NCI-H2171 treated with DMSO at 0.1 percent for 48 hours (cell line): Measurements from ENCODE around the gene TEKTIP1.
"Not testable (repeated sequence)": the region's sequence is repeated elsewhere in the genome, so short reads cannot be mapped to it uniquely, and the experiment has no call there.

Experiments used
- DNase-seq: peaks from one replicate; lab custom pipeline; 2025; lab: John Stamatoyannopoulos, UW

Gene TEKTIP1

DNA sequence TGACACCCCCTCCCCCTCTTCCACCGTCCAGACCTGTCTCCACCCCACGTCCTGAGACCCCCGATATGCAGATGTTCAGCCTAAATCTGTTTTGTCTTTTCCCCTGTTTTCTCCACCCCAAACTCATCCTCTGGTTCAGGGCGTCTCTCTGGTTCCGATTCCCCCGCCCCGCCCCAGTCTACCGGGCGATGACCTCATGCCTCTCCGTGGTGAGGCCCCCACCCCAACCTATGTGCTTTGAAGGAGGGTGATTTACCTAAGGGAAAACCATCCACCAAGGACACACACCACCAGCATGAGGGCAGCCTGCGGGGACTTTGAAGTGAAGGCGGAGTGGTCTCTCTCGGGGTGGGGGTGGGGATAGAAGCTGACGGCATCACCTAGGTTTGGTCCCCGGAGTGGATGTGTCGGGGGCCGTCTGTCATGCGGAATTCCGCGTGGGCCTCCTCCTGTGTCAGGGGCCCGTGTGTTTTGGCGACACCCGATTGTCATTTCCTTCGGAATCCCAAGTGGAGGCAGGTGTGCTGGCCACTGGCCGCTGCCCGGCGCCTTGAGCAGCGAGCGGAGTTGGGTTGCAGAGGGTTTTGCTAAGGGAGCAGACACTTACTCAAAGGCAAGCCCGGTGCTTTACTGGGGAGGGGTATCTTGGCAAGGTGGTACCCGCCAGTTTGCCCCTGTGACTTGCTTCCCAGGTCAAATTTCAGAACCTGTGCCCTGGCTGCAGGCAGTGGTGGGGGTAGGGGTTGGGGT, 31.4 kb upstream of the TEKTIP1 start:
- DNase-seq = no peak

GRCh38 chr19:3508121-3508661, 30.8 kb upstream of the TEKTIP1 start:
- DNase-seq = not testable (repeated sequence)

- DNase-seq = no peak
Observed at GRCh38 chr19:3508771-3509535, 30.0 kb upstream of the TEKTIP1 start.

GRCh38 chr19:3509566-3509989, 29.4 kb upstream of the TEKTIP1 start:
- no peak for DNase-seq

GRCh38 chr19:3510727-3511126, 28.2 kb upstream of the TEKTIP1 start:
- no peak for DNase-seq

- DNase-seq = no peak
Observed at GRCh38 chr19:3511506-3512251, 27.3 kb upstream of the TEKTIP1 start.

DNA sequence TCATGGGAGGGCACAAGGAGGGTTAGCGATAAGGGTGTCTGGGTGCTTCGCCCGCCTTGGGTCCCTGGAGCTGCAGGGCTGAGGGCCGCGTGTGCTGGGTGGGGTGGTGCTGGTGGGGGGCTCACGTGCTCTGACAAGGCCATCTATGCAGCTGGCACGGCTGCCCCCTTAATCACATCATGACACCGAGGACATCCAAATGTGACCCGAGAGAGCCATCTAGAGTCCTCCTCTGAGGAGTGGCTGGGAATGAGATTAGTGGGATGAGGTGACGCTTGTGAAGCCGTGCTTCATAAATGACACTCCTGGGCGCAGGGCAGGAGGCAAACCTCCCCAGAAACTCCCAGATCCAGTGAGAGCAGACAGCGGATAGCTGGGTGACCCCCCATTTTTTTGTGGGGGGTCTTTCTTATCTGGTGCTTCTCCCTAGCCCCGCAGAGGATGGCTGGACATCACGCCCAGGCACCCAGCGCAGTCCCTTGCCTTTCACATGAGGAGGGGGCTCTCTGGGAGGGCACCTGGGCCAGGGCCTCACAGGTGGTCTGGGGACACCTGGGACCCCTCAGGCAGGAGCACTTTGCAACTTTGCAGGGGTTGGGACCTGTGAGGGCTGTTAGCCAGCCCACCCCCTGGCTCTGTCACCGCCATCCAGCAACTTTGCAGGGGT, 26.3 kb upstream of the TEKTIP1 start:
- no peak for DNase-seq

- no peak for DNase-seq
Observed at GRCh38 chr19:3513229-3514140, 25.5 kb upstream of the TEKTIP1 start.

DNA sequence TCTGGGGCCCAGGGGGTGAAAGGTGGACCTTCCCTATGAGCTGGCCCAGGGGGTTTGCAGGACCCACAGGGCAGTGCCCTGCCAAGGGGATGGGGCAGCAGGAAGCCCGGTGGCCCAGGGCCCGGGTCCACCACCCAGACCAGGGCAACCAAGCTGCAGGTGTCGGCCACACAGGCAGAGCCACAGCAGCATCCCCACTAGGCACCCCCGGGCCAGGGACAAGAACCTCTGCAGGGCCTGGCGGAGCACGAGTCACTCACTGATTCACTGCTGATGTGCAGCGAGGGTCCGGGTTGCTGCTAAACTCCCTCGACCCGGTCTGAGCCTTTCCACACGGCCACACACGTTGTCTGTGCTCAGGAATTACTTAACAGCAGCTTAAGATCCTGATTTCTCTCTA, 24.0 kb upstream of the TEKTIP1 start:
- DNase-seq = no peak

DNA sequence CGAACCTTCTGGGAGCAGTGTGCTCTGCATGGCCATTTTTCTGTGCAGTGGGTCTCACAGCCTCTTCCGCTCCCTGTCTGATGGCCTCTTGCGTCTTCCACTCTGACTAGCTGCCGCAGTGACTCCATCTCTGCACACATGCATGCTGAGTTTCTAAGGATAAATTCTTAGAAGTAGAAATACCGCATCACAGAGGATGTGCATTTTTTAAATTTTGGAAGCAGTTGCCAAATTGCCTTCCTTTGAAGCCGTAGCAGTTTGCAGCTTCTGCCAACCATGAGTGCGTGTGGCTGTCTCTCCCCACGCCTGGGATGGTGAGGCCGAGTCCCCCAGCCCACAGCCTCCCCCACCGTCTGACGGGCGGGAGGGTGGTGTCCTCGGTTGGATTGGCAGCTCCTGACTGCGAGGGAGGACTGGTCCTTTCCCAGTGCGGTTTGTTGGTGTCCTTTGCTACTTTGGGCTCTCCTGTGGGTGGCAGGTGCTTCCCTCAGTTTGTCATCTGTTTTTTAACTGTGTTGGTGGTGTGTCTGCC, 23.0 kb upstream of the TEKTIP1 start:
- DNase-seq = no peak

- peak; percentile 79 for DNase-seq
Observed at GRCh38 chr19:3516675-3517207, 22.2 kb upstream of the TEKTIP1 start.

GRCh38 chr19:3517638-3518037, 21.3 kb upstream of the TEKTIP1 start:
- no peak for DNase-seq

GRCh38 chr19:3518255-3518654, 20.7 kb upstream of the TEKTIP1 start:
- DNase-seq = no peak

- peak; percentile 14 for DNase-seq
Observed at GRCh38 chr19:3518659-3519058, 20.3 kb upstream of the TEKTIP1 start.

GRCh38 chr19:3519126-3519525, 19.8 kb upstream of the TEKTIP1 start:
- DNase-seq = no peak

DNA sequence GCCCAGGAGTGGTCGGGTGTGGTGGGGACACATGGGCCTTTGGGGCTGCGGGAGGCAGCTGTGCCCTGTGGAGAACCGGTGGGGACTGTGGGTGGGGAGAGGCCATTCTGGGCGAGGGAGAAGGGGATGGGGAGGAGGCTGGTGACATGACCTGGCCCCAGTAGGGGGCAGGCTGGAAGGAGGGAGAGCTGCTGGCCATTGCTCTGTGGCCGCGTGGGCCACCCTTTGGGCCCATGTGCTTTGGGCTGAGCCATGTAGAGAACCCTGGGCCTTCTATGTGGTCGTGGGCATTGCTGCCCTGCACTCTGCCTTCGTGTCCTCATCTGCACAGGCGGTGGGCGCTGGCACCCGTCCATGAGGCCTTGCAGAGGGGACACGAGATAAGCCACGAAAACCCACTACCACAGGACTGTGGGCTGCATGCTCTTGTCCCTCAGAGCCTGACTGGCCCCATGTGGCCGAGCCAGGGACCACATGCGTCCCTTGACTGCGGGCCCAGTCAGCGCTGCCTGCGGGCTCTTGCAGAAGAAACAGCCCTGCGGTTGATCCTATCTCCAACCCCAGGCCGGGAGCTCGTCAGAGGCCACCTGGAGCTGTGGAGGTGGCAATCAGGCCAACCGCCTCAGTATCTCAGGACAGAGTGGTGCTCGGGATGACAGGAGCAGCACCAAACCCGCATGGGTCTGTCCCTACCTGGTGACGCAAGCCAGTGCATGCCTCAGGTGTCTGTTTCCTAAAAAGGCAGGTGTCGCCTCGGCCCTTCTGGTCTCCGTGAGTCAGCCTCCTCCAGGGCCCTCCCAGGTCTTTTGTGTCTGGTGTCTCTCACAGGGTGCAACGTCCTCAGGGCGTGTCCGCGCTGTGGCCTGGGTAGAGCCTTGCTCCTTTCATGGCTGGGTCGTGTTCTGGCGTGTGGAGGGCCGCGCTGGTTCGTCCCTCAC, 18.5 kb upstream of the TEKTIP1 start:
- no peak for DNase-seq

DNA sequence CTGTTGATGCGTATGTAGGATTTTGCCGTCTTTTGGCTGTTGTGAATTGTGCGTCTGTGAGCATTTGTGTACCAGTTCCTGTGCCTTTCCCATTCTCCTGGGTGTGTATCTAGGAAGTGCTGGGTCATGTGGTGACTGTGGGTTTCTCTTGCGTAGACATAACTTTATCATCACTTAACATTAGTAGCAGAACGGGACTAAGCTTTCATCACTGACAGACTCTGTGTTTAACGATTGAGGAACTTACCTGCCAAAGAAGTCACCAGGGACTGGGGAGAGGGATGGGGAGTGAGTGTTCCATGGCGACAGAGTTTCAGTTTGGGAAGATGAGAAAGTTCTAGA, 17.9 kb upstream of the TEKTIP1 start:
- no peak for DNase-seq

DNA sequence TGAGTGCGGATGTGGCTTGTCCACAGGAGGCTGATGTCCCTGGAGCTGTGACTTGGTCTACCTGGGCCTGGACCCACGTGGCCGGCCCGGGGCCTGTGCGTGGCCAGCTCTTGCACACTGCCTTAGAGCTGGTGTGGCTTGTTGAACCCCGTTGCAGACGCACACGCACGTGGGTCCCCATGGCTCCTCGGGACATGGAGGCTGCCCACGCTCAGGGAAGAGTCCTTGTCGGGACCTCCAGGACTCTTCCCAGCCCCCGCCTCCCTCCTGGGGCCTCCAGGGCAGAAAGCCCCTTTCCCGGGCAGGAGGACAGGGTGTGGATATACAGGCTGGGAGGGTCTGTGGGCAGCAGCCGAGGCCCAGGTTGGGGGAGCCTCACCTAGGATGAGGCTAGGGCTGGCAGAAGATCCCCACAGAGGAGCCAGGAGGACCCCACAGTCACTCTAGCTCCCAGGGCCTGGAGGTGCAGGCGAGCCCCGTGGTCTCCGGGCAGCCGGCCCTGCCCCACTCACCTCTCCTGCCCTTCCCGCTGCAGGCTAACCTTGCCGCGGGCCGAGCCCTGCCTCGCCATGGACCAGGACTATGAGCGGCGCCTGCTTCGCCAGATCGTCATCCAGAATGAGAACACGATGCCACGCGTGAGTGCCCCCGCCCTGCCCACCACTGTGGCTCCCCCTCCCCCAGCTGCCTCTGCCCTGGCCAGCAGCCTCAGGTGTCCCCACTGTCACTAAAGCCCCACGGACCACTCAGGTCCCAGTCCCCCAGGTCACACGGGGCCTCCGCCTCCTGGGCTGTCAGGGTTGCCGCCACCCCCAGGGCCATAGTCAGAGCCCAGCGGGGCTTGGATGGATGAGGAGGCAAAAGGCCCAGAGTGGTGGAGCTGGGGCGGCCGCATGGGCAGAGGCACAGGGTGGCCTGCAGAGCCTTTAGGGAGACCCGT, 16.3 kb upstream of the TEKTIP1 start:
- no peak for DNase-seq
